IPS-20b (cell line): Measurements from ENCODE around the gene EXOSC10.
"Not testable (repeated sequence)": the region's sequence is repeated elsewhere in the genome, so short reads cannot be mapped to it uniquely, and the experiment has no call there.

Source experiments
- H3K27ac ChIP-seq: one replicate; pipeline ENCODE4 v1.5.1; 2013; ENCODE audit warnings: low read length
- H3K27me3 ChIP-seq: 2 replicates; pipeline ENCODE4 v1.6.1; 2013; ENCODE audit warnings: mild to moderate bottlenecking, low read length, inconsistent platforms; ENCODE audit not compliant: insufficient read depth
- H3K36me3 ChIP-seq: 2 replicates; pipeline ENCODE4 v1.6.1; 2013; ENCODE audit warnings: low read depth, mild to moderate bottlenecking, inconsistent platforms, low read length, moderate library complexity; ENCODE audit not compliant: insufficient read depth
- H3K4me1 ChIP-seq: 2 replicates; pipeline ENCODE4 v1.6.1; 2013; ENCODE audit warnings: mild to moderate bottlenecking, control low read depth, inconsistent platforms, low read length, moderate library complexity; ENCODE audit not compliant: insufficient read depth
- H3K4me3 ChIP-seq: 2 replicates; pipeline ENCODE4 v1.5.1; 2013; ENCODE audit warnings: mild to moderate bottlenecking, low read length, inconsistent platforms
- H3K9ac ChIP-seq: 2 replicates; pipeline ENCODE4 v1.6.1; 2013; ENCODE audit warnings: low read depth, mild to moderate bottlenecking, inconsistent platforms, low read length, moderate library complexity
- H3K9me3 ChIP-seq: 2 replicates; pipeline ENCODE4 v1.6.1; 2013; ENCODE audit warnings: mild to moderate bottlenecking, low read depth, low read length, inconsistent platforms; ENCODE audit not compliant: insufficient read depth

The EXOSC10 gene

GRCh38 chr1:11101347-11101746 lies 1.7 kb upstream of the EXOSC10 start:
- no peak overlapping the region for H3K27ac ChIP-seq
- peaks cover 8% of the 10 kb centered on the region; the same call in 1 of the 2 replicates for H3K4me1 ChIP-seq
- H3K9ac ChIP-seq = no peak overlapping the region
- no peaks in the 10 kb centered on the region for H3K27me3 ChIP-seq
- peaks cover 25% of the 10 kb centered on the region for H3K36me3 ChIP-seq
- H3K9me3 ChIP-seq = no peaks in the 10 kb centered on the region
- H3K4me3 ChIP-seq = no peak overlapping the region

- not testable (repeated sequence) for H3K27ac ChIP-seq, H3K27me3 ChIP-seq, H3K9me3 ChIP-seq, H3K9ac ChIP-seq, H3K4me1 ChIP-seq, H3K4me3 ChIP-seq
- peaks cover 25% of the 10 kb centered on the region for H3K36me3 ChIP-seq
These were observed 1.1 kb upstream of the EXOSC10 start for GRCh38 chr1:11100806-11101205.

GRCh38 chr1:11100149-11100493 lies 452 bp upstream of the EXOSC10 start:
- Histone ChIP-seq H3K4me1 (peaks cover 8% of the 10 kb centered on the region; the same call in 1 of the 2 replicates), H3K27ac (no peak overlapping the region)

GRCh38 chr1:11098931-11099309 lies 749 bp downstream of the EXOSC10 start:
- H3K27ac ChIP-seq = peak overlapping the region; percentile 73

More at GRCh38 chr1:11100149-11100493, 452 bp upstream of the EXOSC10 start:
- peaks cover 30% of the 10 kb centered on the region for H3K36me3 ChIP-seq
- peak overlapping the region; percentile 86 for H3K4me3 ChIP-seq
- H3K9ac ChIP-seq = peak overlapping the region; percentile 97; the same call in 1 of the 2 replicates
- no peaks in the 10 kb centered on the region for H3K9me3 ChIP-seq
- no peaks in the 10 kb centered on the region for H3K27me3 ChIP-seq

GRCh38 chr1:11083784-11084183 lies 15.9 kb downstream of the EXOSC10 start:
- H3K4me1 ChIP-seq, H3K9ac ChIP-seq, H3K27ac ChIP-seq, H3K9me3 ChIP-seq, H3K27me3 ChIP-seq, H3K4me3 ChIP-seq: not testable (repeated sequence)
- peaks cover 66% of the 10 kb centered on the region for H3K36me3 ChIP-seq

More at GRCh38 chr1:11098931-11099309, 749 bp downstream of the EXOSC10 start:
- H3K9me3 ChIP-seq = no peaks in the 10 kb centered on the region
- H3K9ac ChIP-seq = peak overlapping the region; percentile 97
- peaks cover 42% of the 10 kb centered on the region for H3K36me3 ChIP-seq
- peak overlapping the region; percentile 86 for H3K4me3 ChIP-seq
- H3K4me1 ChIP-seq = peaks cover 8% of the 10 kb centered on the region; the same call in 1 of the 2 replicates
- H3K27me3 ChIP-seq = no peaks in the 10 kb centered on the region

DNA sequence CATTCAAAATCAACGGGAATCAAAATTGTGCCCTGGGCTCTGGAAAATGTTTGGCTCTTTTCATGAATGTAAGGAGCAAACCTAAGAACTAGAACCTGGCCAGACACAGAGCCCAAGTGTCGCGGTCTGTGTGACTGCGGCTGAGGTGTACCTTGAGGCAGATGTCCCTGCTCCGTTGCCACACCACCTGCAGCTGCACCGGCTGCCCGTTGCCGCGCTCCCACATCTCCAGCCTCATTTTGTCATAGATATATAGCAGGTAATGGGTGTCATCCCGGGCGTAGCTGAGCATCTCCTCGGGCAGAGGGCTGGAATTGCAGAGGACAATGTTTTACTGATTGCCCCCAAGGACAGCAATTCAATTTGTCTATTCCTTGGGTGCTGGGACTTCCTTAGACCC lies 18.7 kb downstream of the EXOSC10 start:
- H3K36me3 ChIP-seq = peaks cover 67% of the 10 kb centered on the region
- H3K9ac ChIP-seq = no peak overlapping the region
- no peaks in the 10 kb centered on the region for H3K9me3 ChIP-seq
- no peak overlapping the region for H3K27ac ChIP-seq
- H3K4me1 ChIP-seq = no peaks in the 10 kb centered on the region
- no peaks in the 10 kb centered on the region for H3K27me3 ChIP-seq
- no peak overlapping the region for H3K4me3 ChIP-seq

- H3K9me3 ChIP-seq = no peaks in the 10 kb centered on the region
- peaks cover 88% of the 10 kb centered on the region for H3K36me3 ChIP-seq
- H3K27ac ChIP-seq = no peak overlapping the region
- H3K9ac ChIP-seq = no peak overlapping the region
- no peaks in the 10 kb centered on the region for H3K27me3 ChIP-seq
- no peaks in the 10 kb centered on the region for H3K4me1 ChIP-seq
- no peak overlapping the region for H3K4me3 ChIP-seq
These were observed 21.0 kb downstream of the EXOSC10 start for GRCh38 chr1:11078631-11079030.

GRCh38 chr1:11073398-11073797 lies 26.3 kb downstream of the EXOSC10 start:
- not testable (repeated sequence) for H3K4me3 ChIP-seq, H3K27me3 ChIP-seq, H3K9ac ChIP-seq, H3K27ac ChIP-seq, H3K9me3 ChIP-seq, H3K4me1 ChIP-seq
- peaks cover 95% of the 10 kb centered on the region for H3K36me3 ChIP-seq

DNA sequence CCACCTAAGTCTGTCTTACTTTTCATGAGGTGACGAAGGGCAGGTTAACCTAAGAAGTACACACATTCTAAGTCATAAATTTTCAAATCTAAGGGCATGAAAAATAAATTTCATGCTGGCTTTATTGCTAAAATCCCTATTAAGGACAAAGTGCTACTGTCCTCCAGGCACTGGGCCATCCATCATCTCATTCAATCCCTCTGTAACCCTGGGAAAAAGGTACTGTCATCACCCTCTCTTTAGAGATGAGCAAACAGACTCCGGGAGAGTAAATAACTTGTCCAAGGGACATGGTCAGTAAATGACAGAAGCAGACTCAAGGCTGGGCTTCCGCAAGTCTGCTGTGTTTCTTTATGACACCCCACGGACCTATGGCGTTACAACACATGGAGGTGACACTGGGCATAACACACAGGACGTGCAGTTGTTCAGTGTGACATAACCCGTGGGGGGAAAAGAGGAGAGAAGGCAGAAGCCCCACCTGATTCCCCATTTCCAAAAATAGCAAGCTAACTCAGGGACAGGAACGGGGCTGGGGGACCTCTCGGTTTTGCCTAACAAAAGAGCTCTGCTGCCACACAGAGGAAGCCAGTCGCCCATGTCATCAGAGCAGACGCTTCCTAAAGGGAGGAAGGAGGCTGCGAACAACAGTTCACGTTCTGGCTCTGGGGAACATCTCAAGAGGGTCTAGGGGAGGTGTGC lies 27.3 kb downstream of the EXOSC10 start:
- no peaks in the 10 kb centered on the region for H3K27me3 ChIP-seq
- no peak overlapping the region for H3K4me3 ChIP-seq
- no peak overlapping the region for H3K9ac ChIP-seq
- no peak overlapping the region for H3K27ac ChIP-seq
- H3K36me3 ChIP-seq = peaks cover 98% of the 10 kb centered on the region
- no peaks in the 10 kb centered on the region for H3K9me3 ChIP-seq
- no peaks in the 10 kb centered on the region for H3K4me1 ChIP-seq

GRCh38 chr1:11071463-11072215 lies 28.0 kb downstream of the EXOSC10 start:
- H3K36me3 ChIP-seq = peaks cover 94% of the 10 kb centered on the region
- no peak overlapping the region for H3K27ac ChIP-seq
- no peak overlapping the region for H3K9ac ChIP-seq

GRCh38 chr1:11070876-11071275 lies 28.8 kb downstream of the EXOSC10 start:
- Histone ChIP-seq H3K27me3 (no peaks in the 10 kb centered on the region), H3K36me3 (peaks cover 94% of the 10 kb centered on the region), H3K9ac (no peak overlapping the region), H3K4me1 (no peaks in the 10 kb centered on the region), H3K9me3 (no peaks in the 10 kb centered on the region), H3K4me3 (no peak overlapping the region), H3K27ac (no peak overlapping the region)

More at GRCh38 chr1:11071463-11072215, 28.0 kb downstream of the EXOSC10 start:
- no peaks in the 10 kb centered on the region for H3K9me3 ChIP-seq
- H3K4me3 ChIP-seq = no peak overlapping the region
- no peaks in the 10 kb centered on the region for H3K27me3 ChIP-seq
- no peaks in the 10 kb centered on the region for H3K4me1 ChIP-seq
